Activated CD8-positive, alpha-beta T cell treated with anti-CD3 and anti-CD28 coated beads for 36 hours (primary cell): ENCODE measurements around the gene PROSER2. TPM values are rescaled to one million over a fixed set of nuclear protein-coding genes. Genes with fewer than 3 reads are reported as not detected.

ENCODE experiments used
- ATAC-seq: fragments of 200-7000 bp; cut with Tn5 transposase; one replicate; pipeline ENCODE4 v1.10.0; 2021; ENCODE audit warnings: mild to moderate bottlenecking, moderate library complexity
- CTCF ChIA-PET: fragments of 350-600 bp; sonication (Branson Sonifier 250); formaldehyde crosslinking; loops from one replicate; lab custom pipeline; 2021; ENCODE audit warnings: antibody characterized with exemption; lab: Charles Lee
- POLR2A ChIA-PET: fragments of 350-600 bp; sonication (Branson Sonifier 250); formaldehyde crosslinking; loops from one replicate; lab custom pipeline; 2021; ENCODE audit warnings: antibody characterized with exemption; lab: Charles Lee
- DNase-seq: peaks from one replicate; pipeline ENCODE4 v3.0.0-alpha.2; 2020
- H3K27ac Mint-ChIP-seq: one replicate; pipeline ENCODE4 v1.8.0; 2021; ENCODE audit warnings: mild to moderate bottlenecking, mixed read lengths
- H3K27me3 Mint-ChIP-seq: one replicate; pipeline ENCODE4 v1.8.0; 2021; ENCODE audit warnings: mixed read lengths
- H3K36me3 Mint-ChIP-seq: one replicate; pipeline ENCODE4 v1.8.0; 2021; ENCODE audit warnings: low read depth, mixed read lengths
- H3K4me1 Mint-ChIP-seq: one replicate; pipeline ENCODE4 v1.8.0; 2021; ENCODE audit warnings: low read depth, mixed read lengths
- H3K4me3 Mint-ChIP-seq: one replicate; pipeline ENCODE4 v1.8.0; 2021; ENCODE audit warnings: mild to moderate bottlenecking, moderate library complexity, mixed read lengths
- H3K9me3 Mint-ChIP-seq: one replicate; pipeline ENCODE4 v1.8.0; 2021; ENCODE audit warnings: mixed read lengths
- intact Hi-C: fragments of 100-400 bp; cut with micrococcal nuclease; formaldehyde crosslinking; loops from one replicate; pipeline ENCODE4 v1.10.0; 2022
- total RNA-seq, 2 experiments: library from RNA; stranded (reverse); gene quantifications; one replicate each; pipeline ENCODE4 v1.2.3, GENCODE V29; 2021
- TF ChIP-seq, protein P1 (sequence below): fragments of 200-600 bp; IDR thresholded peaks from one replicate; pipeline ENCODE4 v1.8.0; 2022; ENCODE audit warnings: antibody characterized with exemption, mild to moderate bottlenecking

Gene PROSER2
- total RNA-seq, 2 experiments from 2014 or later = 1.1 to 1.7 TPM

DNA sequence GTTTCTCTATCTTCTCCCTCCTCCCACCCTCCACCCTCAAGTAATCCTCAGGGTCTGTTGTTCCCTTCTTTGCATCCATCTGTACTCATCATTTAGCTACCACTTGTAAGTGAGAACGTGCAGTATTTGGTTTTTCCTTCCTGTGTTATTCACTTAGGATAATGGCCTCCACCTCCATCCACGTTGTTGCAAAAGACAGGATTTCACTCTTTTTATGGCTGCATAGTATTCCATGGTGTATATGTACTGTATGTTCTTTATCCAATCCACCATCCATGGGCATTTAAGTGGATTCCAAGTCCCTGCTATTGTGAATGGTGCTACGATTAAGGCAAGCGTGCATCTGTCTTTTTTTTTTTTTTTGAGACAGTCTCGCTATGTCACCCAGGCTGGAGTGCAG, 72.4 kb downstream of the PROSER2 start:
- Mint-ChIP-seq H3K4me3 (no peak overlapping the region), H3K9me3 (no peaks in the 10 kb centered on the region), H3K36me3 (no peaks in the 10 kb centered on the region), H3K27me3 (no peaks in the 10 kb centered on the region), H3K4me1 (no peaks in the 10 kb centered on the region), H3K27ac (no peak overlapping the region)
- TF ChIP-seq, protein P1, sequence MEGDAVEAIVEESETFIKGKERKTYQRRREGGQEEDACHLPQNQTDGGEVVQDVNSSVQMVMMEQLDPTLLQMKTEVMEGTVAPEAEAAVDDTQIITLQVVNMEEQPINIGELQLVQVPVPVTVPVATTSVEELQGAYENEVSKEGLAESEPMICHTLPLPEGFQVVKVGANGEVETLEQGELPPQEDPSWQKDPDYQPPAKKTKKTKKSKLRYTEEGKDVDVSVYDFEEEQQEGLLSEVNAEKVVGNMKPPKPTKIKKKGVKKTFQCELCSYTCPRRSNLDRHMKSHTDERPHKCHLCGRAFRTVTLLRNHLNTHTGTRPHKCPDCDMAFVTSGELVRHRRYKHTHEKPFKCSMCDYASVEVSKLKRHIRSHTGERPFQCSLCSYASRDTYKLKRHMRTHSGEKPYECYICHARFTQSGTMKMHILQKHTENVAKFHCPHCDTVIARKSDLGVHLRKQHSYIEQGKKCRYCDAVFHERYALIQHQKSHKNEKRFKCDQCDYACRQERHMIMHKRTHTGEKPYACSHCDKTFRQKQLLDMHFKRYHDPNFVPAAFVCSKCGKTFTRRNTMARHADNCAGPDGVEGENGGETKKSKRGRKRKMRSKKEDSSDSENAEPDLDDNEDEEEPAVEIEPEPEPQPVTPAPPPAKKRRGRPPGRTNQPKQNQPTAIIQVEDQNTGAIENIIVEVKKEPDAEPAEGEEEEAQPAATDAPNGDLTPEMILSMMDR = no peak
- CTCF ChIA-PET = no interaction called here
- ATAC-seq = no peak
- DNase-seq = no peak
- intact Hi-C loops = no loop called here
- POLR2A ChIA-PET = no interaction called here

DNA sequence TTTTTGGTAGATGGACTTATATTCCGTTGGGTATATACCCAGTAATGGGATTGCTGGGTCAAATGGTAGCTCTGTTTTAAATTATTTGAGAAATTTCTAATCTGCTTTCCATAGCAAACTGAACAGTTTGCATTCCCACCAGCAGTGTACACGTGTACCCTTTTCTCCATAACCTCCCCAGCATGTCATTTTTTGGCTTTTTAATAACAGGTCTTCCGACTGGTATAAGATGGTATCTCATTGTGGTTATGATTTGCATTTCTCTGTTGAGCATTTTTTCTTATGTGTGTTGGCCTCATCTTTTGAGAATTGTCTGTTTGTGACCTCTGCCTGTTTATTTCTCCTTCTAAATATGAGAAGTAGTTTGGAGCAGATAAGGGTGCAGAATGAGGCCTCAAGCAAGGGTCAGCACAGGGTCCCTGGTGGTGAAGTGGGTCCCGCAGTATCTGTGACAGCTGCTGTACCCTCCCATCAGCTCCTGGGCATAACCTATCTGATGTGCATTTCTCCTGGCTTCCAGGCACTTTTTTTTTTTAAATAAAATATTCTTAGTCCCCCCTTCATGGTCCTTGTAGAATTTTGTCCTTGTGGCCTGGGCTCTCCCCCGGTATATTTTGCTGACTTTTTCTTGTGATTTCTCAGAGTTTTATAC, 73.5 kb downstream of the PROSER2 start:
- intact Hi-C loops = no loop called here
- no peaks in the 10 kb centered on the region for H3K4me1 Mint-ChIP-seq
- H3K4me3 Mint-ChIP-seq = no peak overlapping the region
- TF ChIP-seq, protein P1 = no peak
- CTCF ChIA-PET = no interaction called here
- H3K36me3 Mint-ChIP-seq = no peaks in the 10 kb centered on the region
- H3K27ac Mint-ChIP-seq = no peak overlapping the region
- DNase-seq (no peak), ATAC-seq (no peak)
- no peaks in the 10 kb centered on the region for H3K9me3 Mint-ChIP-seq
- H3K27me3 Mint-ChIP-seq = no peaks in the 10 kb centered on the region
- POLR2A ChIA-PET = no interaction called here

DNA sequence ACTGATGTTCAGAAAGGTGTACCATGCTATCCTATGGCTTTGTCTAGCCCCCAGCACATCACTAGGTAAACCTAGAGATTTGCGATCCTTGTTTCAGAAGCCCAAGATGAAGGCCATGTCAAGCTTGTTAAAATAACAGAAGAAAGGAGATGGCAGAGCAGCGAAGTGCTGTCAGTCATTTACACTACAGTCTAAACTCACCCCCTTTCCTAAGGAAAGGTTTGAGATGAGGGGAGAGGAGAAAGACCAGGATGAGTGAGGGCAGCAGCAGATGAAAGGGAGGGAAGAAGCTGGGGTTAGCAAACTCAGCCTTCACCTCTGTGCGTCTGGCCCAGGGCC, 74.8 kb downstream of the PROSER2 start:
- H3K27ac Mint-ChIP-seq = no peak overlapping the region
- CTCF ChIA-PET = no interaction called here
- H3K27me3 Mint-ChIP-seq = no peaks in the 10 kb centered on the region
- intact Hi-C loops = no loop called here
- ATAC-seq = no peak
- no peaks in the 10 kb centered on the region for H3K4me1 Mint-ChIP-seq
- TF ChIP-seq, protein P1 = no peak
- no peaks in the 10 kb centered on the region for H3K36me3 Mint-ChIP-seq
- no peaks in the 10 kb centered on the region for H3K9me3 Mint-ChIP-seq
- DNase-seq = no peak
- H3K4me3 Mint-ChIP-seq = no peak overlapping the region
- POLR2A ChIA-PET = interaction anchor here (0.6 kb wide), 2 partner anchors 53 to 176 kb away, joined by 3 to 5 read pairs; no protein-coding TSS in a partner anchor

DNA sequence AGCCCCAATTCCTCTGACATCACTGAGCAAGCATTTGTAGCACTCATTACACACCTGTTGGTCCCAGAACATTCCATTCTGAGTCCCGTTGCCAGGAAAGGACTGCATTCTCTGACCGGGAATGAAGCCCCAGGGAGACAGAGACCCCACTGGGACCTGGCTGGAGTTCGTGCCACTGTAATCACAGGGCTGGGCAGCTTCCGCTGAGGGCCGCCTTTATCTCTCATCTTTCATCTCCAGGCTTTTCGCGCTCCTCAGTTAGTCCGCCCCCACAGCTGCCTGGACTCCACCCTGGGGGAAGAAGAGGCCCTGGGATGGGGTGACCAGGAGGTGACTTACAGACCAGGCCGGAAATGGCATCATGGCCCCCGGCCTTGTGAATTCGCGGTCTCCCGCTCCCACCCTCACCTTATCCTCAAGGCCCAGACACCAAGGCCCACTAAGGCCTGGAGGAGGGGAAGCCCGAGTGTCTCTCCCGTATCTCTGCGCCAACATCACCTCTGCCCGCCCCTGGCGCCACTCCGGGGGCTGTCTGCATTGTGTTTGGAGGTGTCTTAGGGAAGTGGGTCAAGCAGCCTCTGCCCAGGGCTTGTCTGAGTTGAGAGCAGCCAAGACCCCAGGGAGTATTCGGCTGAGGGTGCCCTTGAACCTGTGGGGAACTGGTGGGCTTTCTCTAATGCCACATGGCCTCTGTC, 75.4 kb downstream of the PROSER2 start:
- intact Hi-C loops = no loop called here
- no peak for ATAC-seq
- CTCF ChIA-PET = no interaction called here

More for the DNA sequence above, 75.4 kb downstream of the PROSER2 start:
- H3K4me1 Mint-ChIP-seq = no peaks in the 10 kb centered on the region
- no peaks in the 10 kb centered on the region for H3K36me3 Mint-ChIP-seq
- no peak overlapping the region for H3K27ac Mint-ChIP-seq
- TF ChIP-seq, protein P1 = no peak
- no peaks in the 10 kb centered on the region for H3K9me3 Mint-ChIP-seq
- POLR2A ChIA-PET = interaction anchor here (0.6 kb wide), 1 partner anchor 175 kb away, joined by 5 read pairs; no protein-coding TSS in a partner anchor
- H3K4me3 Mint-ChIP-seq = no peak overlapping the region
- DNase-seq = no peak
- no peaks in the 10 kb centered on the region for H3K27me3 Mint-ChIP-seq
